Measurements from ENCODE around the gene SYT17. TPM values are rescaled to one million over a fixed set of nuclear protein-coding genes. Genes with fewer than 3 reads are reported as not detected.

SYT17 gene
- total RNA-seq, 1 experiment from 2014 or later = 36.6 TPM

DNA sequence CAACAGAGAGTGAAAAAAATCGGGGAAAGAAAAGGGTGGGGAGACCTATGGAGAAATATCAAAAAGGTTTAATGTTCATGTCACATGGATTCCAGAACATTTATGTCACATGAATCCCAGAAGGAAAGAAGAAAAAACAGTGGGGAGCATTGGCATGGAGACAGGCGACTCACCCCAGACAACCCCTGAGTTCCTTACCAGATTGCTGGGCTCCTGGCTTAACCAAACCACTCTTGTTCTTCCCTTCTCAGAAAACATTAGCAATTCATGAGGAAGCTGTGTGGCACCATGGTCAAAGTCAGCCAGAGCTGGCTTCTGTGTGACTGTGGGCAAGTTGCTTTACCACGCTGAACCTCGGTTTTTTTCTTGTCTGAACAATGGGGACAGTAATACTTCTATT, 67.8 kb downstream of the SYT17 start:
- Histone ChIP-seq H4K20me1 (ENCODE audit: insufficient read depth) (no peaks in the 10 kb centered on the region), H3K4me2 (peak overlapping the region; percentile 40; the same call in 1 of the 2 replicates), H3K9me3 (ENCODE audit: insufficient read depth, low read depth) (0 out of 2 replicates have a peak, but pooled peaks cover 10% of the 10 kb centered on the region), H3K9me2 (ENCODE audit: insufficient read depth) (no peaks in the 10 kb centered on the region), H3K27me3 (ENCODE audit: insufficient read depth, low read depth) (no peaks in the 10 kb centered on the region), H3F3A (ENCODE audit: insufficient read depth, low read depth) (peaks cover 14% of the 10 kb centered on the region; the same call in 1 of the 2 replicates), H3K27ac (peak overlapping the region; percentile 75), H3K4me3 (no peak overlapping the region), H3K79me2 (ENCODE audit: low read depth) (no peaks in the 10 kb centered on the region), H3K4me1 (replicated peaks; ENCODE audit: insufficient read depth) (peaks cover 20% of the 10 kb centered on the region), H2AFZ (no peak overlapping the region), H3K36me3 (ENCODE audit: low read depth) (peaks cover 3% of the 10 kb centered on the region; the same call in 1 of the 2 replicates)
- POLR2A ChIA-PET (ENCODE audit: unreplicated experiment) = no interaction called here
- CTCF ChIA-PET = no interaction called here
- intact Hi-C loops (cut with micrococcal nuclease; ENCODE audit: unreplicated experiment) = loop anchor here (5.0 kb wide), 2 partner anchors 46 to 141 kb away; no protein-coding TSS in a partner anchor
- DNase-seq = no peak
- BruUV-seq (replicated peaks) = no TSS peak
- TF ChIP-seq EZH2 (IDR thresholded peaks at IDR 0.05; ENCODE audit: low read depth) (no peak), CTCF (conservative IDR thresholded peaks at IDR 0.05) (no peak)

DNA sequence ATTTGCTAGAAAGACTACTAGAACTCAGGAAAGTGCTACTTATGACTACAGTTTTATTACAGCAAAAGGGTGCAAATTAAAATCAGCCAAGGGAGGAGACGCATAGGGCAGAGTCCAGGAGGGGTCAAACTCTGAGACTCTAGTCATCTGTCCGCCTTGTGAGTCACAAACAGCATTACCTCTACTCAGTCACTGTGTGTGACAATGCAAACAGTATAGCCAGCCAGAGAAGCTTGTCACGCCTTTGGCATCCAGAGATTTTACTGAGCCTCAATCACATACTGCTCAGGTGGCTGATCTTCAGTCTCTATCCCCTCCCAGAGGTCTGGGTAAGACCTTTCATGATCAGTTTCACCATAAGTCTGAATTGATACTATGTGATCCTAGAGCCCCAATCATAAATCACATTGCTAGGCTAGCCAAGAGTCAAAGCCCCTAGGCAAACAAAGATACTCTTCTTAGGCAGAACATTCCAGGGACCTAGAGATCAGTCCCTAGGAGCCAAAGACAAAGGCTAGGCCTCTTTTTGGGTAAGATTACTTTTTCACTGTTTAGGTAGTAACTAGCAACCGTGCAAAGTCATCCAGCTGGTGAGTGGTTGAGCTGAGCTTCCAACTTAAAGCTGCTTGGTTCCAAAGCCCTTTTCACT, 68.6 kb downstream of the SYT17 start:
- peak overlapping the region; percentile 40 for H3K4me2 ChIP-seq
- POLR2A ChIA-PET (ENCODE audit: unreplicated experiment) = no interaction called here
- intact Hi-C loops (cut with micrococcal nuclease; ENCODE audit: unreplicated experiment) = loop anchor here (5.0 kb wide), 2 partner anchors 46 to 141 kb away; no protein-coding TSS in a partner anchor
- H3K36me3 ChIP-seq (ENCODE audit: low read depth) = peaks cover 3% of the 10 kb centered on the region; the same call in 1 of the 2 replicates
- TF ChIP-seq EZH2 (IDR thresholded peaks at IDR 0.05; ENCODE audit: low read depth) (no peak), CTCF (conservative IDR thresholded peaks at IDR 0.05) (no peak)
- CTCF ChIA-PET = interaction anchor here (0.9 kb wide), 1 partner anchor 123 kb away, joined by 4 read pairs; the partner anchor contains the start of gene ITPRIPL2
- 0 out of 2 replicates have a peak, but pooled peaks cover 10% of the 10 kb centered on the region for H3K9me3 ChIP-seq (ENCODE audit: insufficient read depth, low read depth)
- H3K4me1 ChIP-seq (replicated peaks; ENCODE audit: insufficient read depth) = peaks cover 21% of the 10 kb centered on the region
- H3K9me2 ChIP-seq (ENCODE audit: insufficient read depth) = no peaks in the 10 kb centered on the region
- H3F3A ChIP-seq (ENCODE audit: insufficient read depth, low read depth) = peaks cover 14% of the 10 kb centered on the region; the same call in 1 of the 2 replicates
- H2AFZ ChIP-seq = no peak overlapping the region
- H4K20me1 ChIP-seq (ENCODE audit: insufficient read depth) = no peaks in the 10 kb centered on the region
- H3K27me3 ChIP-seq (ENCODE audit: insufficient read depth, low read depth) = no peaks in the 10 kb centered on the region
- H3K27ac ChIP-seq = peak overlapping the region; percentile 75
- DNase-seq = peak; percentile 44 to 89
- BruUV-seq (replicated peaks) = no TSS peak
- H3K79me2 ChIP-seq (ENCODE audit: low read depth) = no peaks in the 10 kb centered on the region
- no peak overlapping the region for H3K4me3 ChIP-seq

- no peak for TF ChIP-seq CTCF (conservative IDR thresholded peaks at IDR 0.05)
- no peak for TF ChIP-seq EZH2 (IDR thresholded peaks at IDR 0.05; ENCODE audit: low read depth)
- Histone ChIP-seq H3K4me2 (no peak overlapping the region), H3K27me3 (ENCODE audit: insufficient read depth, low read depth) (no peaks in the 10 kb centered on the region), H3K9me3 (ENCODE audit: insufficient read depth, low read depth) (0 out of 2 replicates have a peak, but pooled peaks cover 10% of the 10 kb centered on the region), H4K20me1 (ENCODE audit: insufficient read depth) (no peaks in the 10 kb centered on the region), H3K9me2 (ENCODE audit: insufficient read depth) (no peaks in the 10 kb centered on the region), H3F3A (ENCODE audit: insufficient read depth, low read depth) (peaks cover 18% of the 10 kb centered on the region; the same call in 1 of the 2 replicates), H3K79me2 (ENCODE audit: low read depth) (no peaks in the 10 kb centered on the region), H3K4me3 (no peak overlapping the region), H3K27ac (no peak overlapping the region), H3K4me1 (replicated peaks; ENCODE audit: insufficient read depth) (peaks cover 38% of the 10 kb centered on the region), H2AFZ (no peak overlapping the region), H3K36me3 (ENCODE audit: low read depth) (peaks cover 3% of the 10 kb centered on the region; the same call in 1 of the 2 replicates)
- intact Hi-C loops (cut with micrococcal nuclease; ENCODE audit: unreplicated experiment) = loop anchor here (5.0 kb wide), 2 partner anchors 44 to 139 kb away; no protein-coding TSS in a partner anchor
- BruUV-seq (replicated peaks) = no TSS peak
- ChIA-PET POLR2A (ENCODE audit: unreplicated experiment) (no interaction called here), CTCF (interaction anchor here (0.5 kb wide), 1 partner anchor 124 kb away, joined by 3 read pairs; no protein-coding TSS in a partner anchor)
- no peak for DNase-seq
Measured at GRCh38 chr16:19238406-19238805, 70.4 kb downstream of the SYT17 start.

All from PC-9 (cell line).